ENCODE results near the gene PPIA. TPM values are rescaled to one million over a fixed set of nuclear protein-coding genes. Genes with fewer than 3 reads are reported as not detected.

Gene PPIA
- polyA plus RNA-seq, 2 of the 4 experiments (the other 2 are of a cell fraction): 5,366 to 6,488 TPM

GRCh38 chr7:44797329-44798258 is 1.1 kb downstream of the PPIA start (continued):
- TF ChIP-seq BHLHE40 (IDR thresholded peaks at IDR 0.05; ENCODE audit: low read depth, low read length) (no peak), HEYL (CRISPR knock-in tag; IDR thresholded peaks at IDR 0.05) (no peak), FOSB (CRISPR knock-in tag; IDR thresholded peaks at IDR 0.05) (no peak), NR3C1 (IDR thresholded peaks at IDR 0.05) (no peak), E2F6 (IDR thresholded peaks at IDR 0.05; ENCODE audit: borderline replicate concordance, low read depth) (no peak; the same call in 1 of the 2 replicates), HOXA7 (CRISPR knock-in tag; IDR thresholded peaks at IDR 0.05) (peak; percentile 8), POLR2AphosphoS2 (conservative IDR thresholded peaks at IDR 0.05; ENCODE audit: low read length) (peak; percentile 67), ZC3H11A (IDR thresholded peaks at IDR 0.05) (no peak), POLR2A (IDR thresholded peaks at IDR 0.05; ENCODE audit: low read length) (0 out of 2 replicates have a peak, but pooled peaks have one; percentile 26), HOXB13 (CRISPR knock-in tag; IDR thresholded peaks at IDR 0.05; ENCODE audit: low read depth) (no peak), EHF (CRISPR knock-in tag; IDR thresholded peaks at IDR 0.05) (0 out of 2 replicates have a peak, but pooled peaks have one; percentile 1), KDM1A (IDR thresholded peaks at IDR 0.05; ENCODE audit: low read depth) (no peak)

GRCh38 chr7:44798649-44799305 is 2.3 kb downstream of the PPIA start:
- DNase-seq (ENCODE audit: low read depth in 1 of 2, low spot score in 1 of 2) (no peak), ATAC-seq (no peak), FAIRE-seq (no peak)
- Histone ChIP-seq H3K9me3 (no peaks in the 10 kb centered on the region), H3K4me3 (peak overlapping the region; percentile 79), H3K4me1 (peaks cover 30% of the 10 kb centered on the region), H3K4me2 (peak overlapping the region; percentile 99), H3K27ac (peak overlapping the region; percentile 4 to 12; a peak in 1 of 6 replicates)
- WGBS (ENCODE audit: missing lambda C conversion rate): 13% methylated on average over 2 of the region's 2 CpGs
- POLR2A ChIA-PET: interaction anchor here (0.6 to 2.0 kb wide), 4 partner anchors 22 to 313 kb away, joined by 6 to 11 read pairs (median 6); partner anchors contain the start of genes H2AZ2, OGDH and TBRG4
- TF ChIP-seq FOSL2 (IDR thresholded peaks at IDR 0.05) (no peak), FOSL2 (CRISPR knock-in tag; IDR thresholded peaks at IDR 0.05) (no peak), NR3C1 (IDR thresholded peaks at IDR 0.05) (no peak), HDAC2 (IDR thresholded peaks at IDR 0.05) (no peak), CBX8 (IDR thresholded peaks at IDR 0.05) (no peak), GATA3 (IDR thresholded peaks at IDR 0.05; ENCODE audit: borderline replicate concordance) (no peak), JUN (IDR thresholded peaks at IDR 0.05) (peak in 1 of 2 experiments; percentile 2; a peak in 1 of 5 replicates), ZFP36 (IDR thresholded peaks at IDR 0.05; ENCODE audit: borderline replicate concordance, partially characterized antibody) (no peak)
- CTCF ChIA-PET: interaction anchor here (0.6 to 1.9 kb wide), 10 partner anchors 22 to 211 kb away, joined by 3 to 6 read pairs (median 4); no protein-coding TSS in a partner anchor

GRCh38 chr7:44799939-44800338 is 3.5 kb downstream of the PPIA start:
- 70% methylated on average over 4 of the region's 4 CpGs for WGBS (ENCODE audit: missing lambda C conversion rate)
- H3K9me3 ChIP-seq: no peaks in the 10 kb centered on the region

GRCh38 chr7:44801890-44802289 is 5.4 kb downstream of the PPIA start:
- CTCF ChIA-PET: interaction anchor here (1.2 to 4.3 kb wide), 2 partner anchors 9 to 45 kb away, joined by 4 to 16 read pairs; partner anchors contain the start of gene H2AZ2
- Histone ChIP-seq H3K4me3 (no peak overlapping the region), H3K9me3 (no peaks in the 10 kb centered on the region), H3K27ac (no peak overlapping the region), H3K4me2 (no peak overlapping the region), H3K4me1 (peaks cover 21% of the 10 kb centered on the region)
- DNase-seq (ENCODE audit: low read depth in 1 of 2, low spot score in 1 of 2) (no peak), FAIRE-seq (no peak), ATAC-seq (no peak)
- 86% methylated on average over 5 of the region's 5 CpGs for WGBS (ENCODE audit: missing lambda C conversion rate)
- POLR2A ChIA-PET: no interaction called here
- no peak for TF ChIP-seq ELK1 (IDR thresholded peaks at IDR 0.05; ENCODE audit: low read depth, low read length)
- TF ChIP-seq HOXA7 (CRISPR knock-in tag; IDR thresholded peaks at IDR 0.05): peak; percentile 60; the same call in 1 of the 2 replicates
- no peak for TF ChIP-seq USF2 (IDR thresholded peaks at IDR 0.05)
- 0 out of 2 replicates have a peak, but pooled peaks have one; percentile 4 for TF ChIP-seq FOSB (CRISPR knock-in tag; IDR thresholded peaks at IDR 0.05)

More at GRCh38 chr7:44799939-44800338, 3.5 kb downstream of the PPIA start:
- Histone ChIP-seq H3K27ac (no peak overlapping the region), H3K4me2 (peak overlapping the region; percentile 99), H3K4me1 (peaks cover 23% of the 10 kb centered on the region), H3K4me3 (no peak overlapping the region)
- no peak for FAIRE-seq
- no peak for TF ChIP-seq HDAC2 (IDR thresholded peaks at IDR 0.05)
- no peak for DNase-seq (ENCODE audit: low read depth in 1 of 2, low spot score in 1 of 2)
- ChIA-PET POLR2A (no interaction called here), CTCF (interaction anchor here (1.2 kb wide), 1 partner anchor 212 kb away, joined by 6 read pairs; no protein-coding TSS in a partner anchor)
- ATAC-seq: no peak
